Endothelial cell of umbilical vein (primary cell): ENCODE measurements around the gene MAML3.

Source experiments
- POLR2A ChIP-seq: IDR thresholded peaks from 2 replicates; pipeline ENCODE4 v1.6.1; 2012; ENCODE audit warnings: low read depth, mild to moderate bottlenecking, control low read depth, low read length
- TF ChIP-seq, protein P1 (sequence below), 2 donors: IDR thresholded peaks; 1 replicate in 1 of 2; 2 replicates in 1 of 2; pipeline ENCODE4 v1.5.1; 2011; ENCODE audit warnings: low read length in 2 of 2, mild to moderate bottlenecking in 2 of 2, moderate library complexity in 2 of 2, control low read depth in 1 of 2, inconsistent platforms in 1 of 2, low read depth in 1 of 2; ENCODE audit not compliant: insufficient read depth in 1 of 2; ENCODE audit errors: extremely low read depth in 1 of 2

GRCh38 chr4:139847602-139848001 is 306.4 kb downstream of the MAML3 start:
- TF ChIP-seq, protein P1, sequence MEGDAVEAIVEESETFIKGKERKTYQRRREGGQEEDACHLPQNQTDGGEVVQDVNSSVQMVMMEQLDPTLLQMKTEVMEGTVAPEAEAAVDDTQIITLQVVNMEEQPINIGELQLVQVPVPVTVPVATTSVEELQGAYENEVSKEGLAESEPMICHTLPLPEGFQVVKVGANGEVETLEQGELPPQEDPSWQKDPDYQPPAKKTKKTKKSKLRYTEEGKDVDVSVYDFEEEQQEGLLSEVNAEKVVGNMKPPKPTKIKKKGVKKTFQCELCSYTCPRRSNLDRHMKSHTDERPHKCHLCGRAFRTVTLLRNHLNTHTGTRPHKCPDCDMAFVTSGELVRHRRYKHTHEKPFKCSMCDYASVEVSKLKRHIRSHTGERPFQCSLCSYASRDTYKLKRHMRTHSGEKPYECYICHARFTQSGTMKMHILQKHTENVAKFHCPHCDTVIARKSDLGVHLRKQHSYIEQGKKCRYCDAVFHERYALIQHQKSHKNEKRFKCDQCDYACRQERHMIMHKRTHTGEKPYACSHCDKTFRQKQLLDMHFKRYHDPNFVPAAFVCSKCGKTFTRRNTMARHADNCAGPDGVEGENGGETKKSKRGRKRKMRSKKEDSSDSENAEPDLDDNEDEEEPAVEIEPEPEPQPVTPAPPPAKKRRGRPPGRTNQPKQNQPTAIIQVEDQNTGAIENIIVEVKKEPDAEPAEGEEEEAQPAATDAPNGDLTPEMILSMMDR (IDR thresholded peaks at IDR 0.05; ENCODE audit: extremely low read depth in 1 of 2, insufficient read depth in 1 of 2, low read depth in 1 of 2, low read length in 2 of 2) = no peak
- no peak for TF ChIP-seq POLR2A
